GM04504 (cell line): ENCODE data around the gene MRPL52.

Experiments
- DNase-seq: peaks from one replicate; pipeline ENCODE4 v3.0.0-alpha.2; 2012; ENCODE audit warnings: low read depth

The MRPL52 gene

DNA sequence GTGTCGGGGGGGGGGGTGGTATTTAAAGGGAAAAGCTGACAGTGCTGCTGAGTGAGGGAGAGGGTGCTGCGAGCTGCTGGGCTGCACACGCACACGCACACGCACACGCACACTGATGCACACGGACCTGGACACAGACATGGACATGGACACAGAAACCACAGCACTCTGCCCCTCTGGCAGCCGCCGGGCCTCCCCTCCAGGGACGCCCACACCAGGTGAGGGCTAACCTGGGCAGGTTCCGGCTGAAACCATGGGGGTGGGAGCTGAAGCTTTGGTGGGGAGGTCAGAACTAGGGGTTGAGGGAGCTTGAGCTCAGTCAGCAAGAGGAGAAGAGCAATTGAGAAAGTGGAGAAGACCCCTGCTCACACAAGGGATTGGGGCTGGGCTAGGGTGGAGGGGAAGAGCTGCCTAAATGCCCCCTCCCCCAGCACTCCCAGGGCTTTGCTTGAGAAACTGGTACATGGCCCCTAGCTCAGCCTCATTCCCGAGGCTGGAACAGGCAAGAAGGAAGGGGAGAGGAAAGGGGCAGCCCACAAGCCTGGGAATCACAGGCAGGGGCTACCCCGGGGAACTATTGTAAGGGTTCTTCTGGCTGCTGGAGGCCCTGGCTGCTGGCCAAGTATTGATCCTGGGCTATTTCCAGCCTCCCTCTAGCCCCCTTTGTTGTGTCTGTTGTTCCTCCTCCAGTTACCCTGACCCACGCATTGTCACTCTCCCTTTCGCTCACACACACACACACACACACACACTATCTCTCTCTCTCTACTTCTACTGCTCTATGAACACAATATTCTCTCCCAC, 53.7 kb downstream of the MRPL52 start, which contains the start of gene REM2:
Gene REM2, plus strand, starts transcription at position 50 of the 804 bp plus-strand sequence. Its CDS starts 66 bp downstream, at position 116.
- DNase-seq = no peak

DNA sequence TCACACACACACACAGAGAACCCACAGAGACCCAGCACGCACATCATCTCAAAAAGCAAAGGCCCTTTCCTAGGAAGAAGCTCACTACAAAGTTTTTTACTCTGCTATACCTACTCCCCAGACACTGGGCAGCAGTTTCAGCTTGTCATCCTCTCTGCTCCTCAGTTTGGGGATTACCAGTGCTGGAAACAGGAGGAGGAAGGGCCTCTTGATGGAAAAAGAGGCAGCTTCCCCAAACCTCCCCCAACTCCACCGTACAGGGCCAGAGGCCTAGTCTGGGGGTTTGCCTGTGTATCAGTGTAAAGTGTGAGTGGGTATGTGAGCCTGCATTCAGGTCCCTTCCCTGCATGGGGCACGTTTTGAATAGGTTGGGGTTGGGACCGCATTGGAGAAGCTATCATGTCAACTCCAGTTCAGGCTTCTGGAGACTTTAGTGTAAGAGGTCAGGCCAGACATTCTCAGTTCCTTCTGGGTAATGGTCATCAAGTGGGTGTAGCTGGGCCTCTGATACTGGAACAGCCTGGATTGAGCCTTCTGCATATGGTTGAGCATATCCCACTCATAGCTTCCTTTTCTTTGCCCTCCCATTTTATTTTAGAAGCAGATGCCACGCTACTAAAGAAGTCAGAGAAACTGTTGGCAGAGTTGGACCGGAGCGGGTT, 54.5 kb downstream of the MRPL52 start:
- DNase-seq = no peak
